ENCODE measurements around the gene POLR3A.

- TF ChIP-seq ASH2L (IDR thresholded peaks at IDR 0.05; ENCODE audit: insufficient read length, low read depth, low read length) (peak; percentile 93), MXI1 (IDR thresholded peaks at IDR 0.05; ENCODE audit: borderline replicate concordance, low read depth, low read length) (peak; percentile 90; the same call in 2 of the 3 replicates), XRCC5 (optimal IDR thresholded peaks at IDR 0.05; ENCODE audit: low read length) (peak; percentile 52), SMAD3 (CRISPR knock-in tag; IDR thresholded peaks at IDR 0.05) (no peak; the same call in 1 of the 2 replicates), SP1 (IDR thresholded peaks at IDR 0.05) (no peak), SP1 (CRISPR knock-in tag; IDR thresholded peaks at IDR 0.05) (peak; percentile 82; the same call in 1 of the 2 replicates), ZNF24 (IDR thresholded peaks at IDR 0.05) (no peak), NFYB (CRISPR knock-in tag; IDR thresholded peaks at IDR 0.05) (peak; percentile 84), TCF7L2 (IDR thresholded peaks at IDR 0.05; ENCODE audit: low read depth, low read length) (no peak), TAF1 (CRISPR knock-in tag; IDR thresholded peaks at IDR 0.05) (peak; percentile 100), POLR2AphosphoS5 (IDR thresholded peaks at IDR 0.05; ENCODE audit: low read depth, low read length) (peak; percentile 99)
- TF ChIP-seq, protein P1, sequence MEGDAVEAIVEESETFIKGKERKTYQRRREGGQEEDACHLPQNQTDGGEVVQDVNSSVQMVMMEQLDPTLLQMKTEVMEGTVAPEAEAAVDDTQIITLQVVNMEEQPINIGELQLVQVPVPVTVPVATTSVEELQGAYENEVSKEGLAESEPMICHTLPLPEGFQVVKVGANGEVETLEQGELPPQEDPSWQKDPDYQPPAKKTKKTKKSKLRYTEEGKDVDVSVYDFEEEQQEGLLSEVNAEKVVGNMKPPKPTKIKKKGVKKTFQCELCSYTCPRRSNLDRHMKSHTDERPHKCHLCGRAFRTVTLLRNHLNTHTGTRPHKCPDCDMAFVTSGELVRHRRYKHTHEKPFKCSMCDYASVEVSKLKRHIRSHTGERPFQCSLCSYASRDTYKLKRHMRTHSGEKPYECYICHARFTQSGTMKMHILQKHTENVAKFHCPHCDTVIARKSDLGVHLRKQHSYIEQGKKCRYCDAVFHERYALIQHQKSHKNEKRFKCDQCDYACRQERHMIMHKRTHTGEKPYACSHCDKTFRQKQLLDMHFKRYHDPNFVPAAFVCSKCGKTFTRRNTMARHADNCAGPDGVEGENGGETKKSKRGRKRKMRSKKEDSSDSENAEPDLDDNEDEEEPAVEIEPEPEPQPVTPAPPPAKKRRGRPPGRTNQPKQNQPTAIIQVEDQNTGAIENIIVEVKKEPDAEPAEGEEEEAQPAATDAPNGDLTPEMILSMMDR (CRISPR knock-in tag; IDR thresholded peaks at IDR 0.05), result no peak; the same call in 1 of the 2 replicates
These were observed 4.5 kb upstream of the POLR3A start, which contains the start of gene RPS24 for GRCh38 chr10:78033637-78034470.
